T-helper 17 cell (primary cell): ENCODE data around the gene HS3ST5. TPM values are rescaled to one million over a fixed set of nuclear protein-coding genes. Genes with fewer than 3 reads are reported as not detected.

ENCODE experiments used
- ATAC-seq: fragments of 150-1000 bp; cut with Tn5 transposase; 2 replicates; pipeline ENCODE4 v1.10.0; 2021; ENCODE audit warnings: mild to moderate bottlenecking, moderate library complexity
- DNase-seq, 3 donors: peaks; one replicate each; pipeline versions ENCODE4 v3.0.0 to v3.0.0-alpha.2; 2020 to 2021
- H3K9me3 ChIP-seq: one replicate; pipeline ENCODE4 v1.7.0; 2013; ENCODE audit warnings: low read length, mild to moderate bottlenecking; ENCODE audit not compliant: control insufficient read depth, poor library complexity, severe bottlenecking
- H3K27ac Mint-ChIP-seq: one replicate; pipeline ENCODE4 v1.8.0; 2022; ENCODE audit warnings: mild to moderate bottlenecking, moderate library complexity, mixed read lengths
- H3K27me3 Mint-ChIP-seq: one replicate; pipeline ENCODE4 v1.8.0; 2022; ENCODE audit warnings: mixed read lengths
- H3K36me3 Mint-ChIP-seq: one replicate; pipeline ENCODE4 v1.8.0; 2022; ENCODE audit warnings: low read depth, mixed read lengths
- H3K4me1 Mint-ChIP-seq: one replicate; pipeline ENCODE4 v1.8.0; 2022; ENCODE audit warnings: mild to moderate bottlenecking, mixed read lengths
- H3K4me3 Mint-ChIP-seq: one replicate; pipeline ENCODE4 v1.8.0; 2022; ENCODE audit warnings: mild to moderate bottlenecking, moderate library complexity, mixed read lengths
- total RNA-seq, 4 donors: library from RNA in 2 of 4; stranded (reverse) in 2 of 4; gene quantifications; one replicate each; pipeline ENCODE4 v1.2.3 and lab custom pipeline; 2022 to 2026

Gene HS3ST5
- total RNA-seq, 2 donors from 2014 or later = not detected

- no peak for DNase-seq
- no peak for ATAC-seq
- no peaks in the 10 kb centered on the region for H3K9me3 ChIP-seq
- Mint-ChIP-seq H3K27me3 (peaks cover 55% of the 10 kb centered on the region), H3K36me3 (no peaks in the 10 kb centered on the region), H3K4me3 (no peak overlapping the region), H3K27ac (no peak overlapping the region), H3K4me1 (peaks cover 2% of the 10 kb centered on the region)
These were observed 204.1 kb downstream of the HS3ST5 start for GRCh38 chr6:114138577-114139248.

GRCh38 chr6:114135363-114135971, 207.4 kb downstream of the HS3ST5 start:
- no peaks in the 10 kb centered on the region for H3K9me3 ChIP-seq
- DNase-seq = no peak
- Mint-ChIP-seq H3K27ac (no peak overlapping the region), H3K4me3 (no peak overlapping the region), H3K36me3 (no peaks in the 10 kb centered on the region), H3K4me1 (peaks cover 2% of the 10 kb centered on the region), H3K27me3 (peaks cover 46% of the 10 kb centered on the region)
- ATAC-seq = no peak

DNA sequence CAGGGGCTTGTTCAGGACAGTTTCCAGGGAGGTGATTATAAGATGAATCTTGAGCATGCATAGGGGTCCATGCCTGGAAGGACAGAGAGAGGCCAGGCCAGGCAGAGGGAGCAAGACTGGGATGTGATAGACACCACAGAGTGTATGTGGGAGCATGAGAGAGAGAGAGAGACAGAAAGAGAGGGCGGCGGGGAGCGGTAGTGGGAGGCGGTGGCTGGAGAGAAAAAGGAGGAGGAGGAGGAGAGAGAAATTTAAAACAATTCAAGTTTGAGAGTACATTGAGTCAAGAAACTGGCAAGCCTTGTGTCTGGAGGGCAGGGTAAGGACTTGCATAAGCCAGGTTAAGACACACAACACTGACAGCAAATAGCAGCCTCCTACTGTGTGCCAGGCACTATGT, 209.0 kb downstream of the HS3ST5 start:
- ATAC-seq = no peak
- H3K27me3 Mint-ChIP-seq = peaks cover 41% of the 10 kb centered on the region
- DNase-seq = no peak
- peaks cover 2% of the 10 kb centered on the region for H3K4me1 Mint-ChIP-seq
- no peak overlapping the region for H3K27ac Mint-ChIP-seq
- no peaks in the 10 kb centered on the region for H3K9me3 ChIP-seq
- no peaks in the 10 kb centered on the region for H3K36me3 Mint-ChIP-seq
- no peak overlapping the region for H3K4me3 Mint-ChIP-seq

DNA sequence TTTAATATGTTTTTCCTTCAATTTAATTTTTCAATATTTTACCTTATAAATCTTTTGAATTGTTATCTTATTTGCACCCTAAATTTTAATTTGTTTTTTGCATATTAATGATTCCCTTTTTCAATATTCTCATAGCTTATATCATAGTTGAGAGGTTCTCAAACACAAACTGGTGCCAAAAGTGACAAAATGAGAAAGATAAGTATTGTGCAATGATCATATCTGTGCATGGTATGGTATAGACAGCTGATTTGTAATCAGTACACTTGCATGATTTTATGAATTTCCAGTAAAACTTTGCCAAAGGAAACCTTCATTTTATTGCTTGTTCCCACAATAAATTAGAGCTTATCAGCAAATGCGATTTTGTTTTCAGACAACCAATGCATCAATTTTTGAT, 210.9 kb downstream of the HS3ST5 start:
- no peaks in the 10 kb centered on the region for H3K9me3 ChIP-seq
- Mint-ChIP-seq H3K27me3 (peaks cover 34% of the 10 kb centered on the region), H3K27ac (no peak overlapping the region), H3K4me3 (no peak overlapping the region), H3K4me1 (peaks cover 2% of the 10 kb centered on the region), H3K36me3 (no peaks in the 10 kb centered on the region)
- ATAC-seq (no peak), DNase-seq (no peak)

DNA sequence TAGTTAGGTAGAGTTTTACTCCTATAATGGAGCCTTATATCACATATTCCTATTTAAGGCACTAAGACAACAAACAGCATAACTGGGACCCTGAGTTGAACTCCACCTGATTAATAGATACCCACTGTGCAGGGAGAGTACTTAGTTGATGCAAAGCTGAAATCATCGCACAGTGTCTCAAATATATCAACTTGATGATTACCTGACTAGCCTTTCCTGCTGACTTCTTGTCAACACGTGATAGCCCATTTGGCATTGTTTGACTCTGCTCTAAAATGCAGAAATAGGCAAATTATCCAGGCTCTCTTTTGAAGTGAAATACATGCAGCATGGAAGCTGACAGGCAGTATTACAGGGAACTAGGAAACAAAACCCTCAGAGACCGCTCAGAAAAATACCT, 217.2 kb downstream of the HS3ST5 start:
- Mint-ChIP-seq H3K27me3 (peaks cover 29% of the 10 kb centered on the region), H3K4me1 (no peaks in the 10 kb centered on the region), H3K27ac (no peak overlapping the region), H3K36me3 (no peaks in the 10 kb centered on the region), H3K4me3 (no peak overlapping the region)
- ATAC-seq (no peak), DNase-seq (no peak)
- H3K9me3 ChIP-seq = no peaks in the 10 kb centered on the region

DNA sequence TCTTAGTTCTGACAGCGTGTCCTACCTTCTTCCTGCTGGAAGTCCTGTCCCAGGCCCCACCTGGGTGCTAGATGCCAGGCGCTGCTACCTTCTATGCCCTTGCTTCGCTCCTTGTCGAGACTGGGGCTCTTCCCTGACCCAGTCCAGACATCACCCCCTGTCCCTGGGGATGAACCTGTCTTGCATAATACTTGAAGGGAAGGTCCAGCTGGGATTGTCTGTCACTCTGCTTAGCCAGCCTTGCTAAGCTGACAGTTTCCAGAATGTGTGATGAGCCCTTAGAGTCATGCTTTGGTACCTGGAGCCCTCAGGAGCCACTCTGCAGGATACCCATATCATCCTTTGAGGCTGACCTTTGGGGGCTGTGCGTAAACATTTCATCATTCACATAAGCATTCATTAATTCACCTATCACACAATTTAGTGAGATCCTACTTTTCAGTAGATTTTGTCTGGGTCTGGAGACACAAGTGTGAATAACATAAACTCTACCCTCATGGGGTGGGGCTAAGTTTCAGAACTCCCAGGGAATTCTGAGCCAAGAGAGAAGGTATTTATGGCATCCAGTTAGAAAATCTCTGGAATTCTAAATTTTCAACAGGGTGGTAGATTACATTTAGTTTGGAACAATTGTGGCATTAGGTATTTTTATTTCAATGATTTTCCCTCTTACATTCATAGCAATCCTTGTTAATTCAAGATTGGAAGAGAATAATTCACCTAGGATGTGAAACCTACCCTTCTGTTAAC, 220.7 kb downstream of the HS3ST5 start:
- Mint-ChIP-seq H3K4me3 (no peak overlapping the region), H3K27ac (no peak overlapping the region), H3K36me3 (no peaks in the 10 kb centered on the region), H3K27me3 (peaks cover 53% of the 10 kb centered on the region), H3K4me1 (no peaks in the 10 kb centered on the region)
- ATAC-seq (no peak), DNase-seq (no peak)
- H3K9me3 ChIP-seq = no peaks in the 10 kb centered on the region

DNA sequence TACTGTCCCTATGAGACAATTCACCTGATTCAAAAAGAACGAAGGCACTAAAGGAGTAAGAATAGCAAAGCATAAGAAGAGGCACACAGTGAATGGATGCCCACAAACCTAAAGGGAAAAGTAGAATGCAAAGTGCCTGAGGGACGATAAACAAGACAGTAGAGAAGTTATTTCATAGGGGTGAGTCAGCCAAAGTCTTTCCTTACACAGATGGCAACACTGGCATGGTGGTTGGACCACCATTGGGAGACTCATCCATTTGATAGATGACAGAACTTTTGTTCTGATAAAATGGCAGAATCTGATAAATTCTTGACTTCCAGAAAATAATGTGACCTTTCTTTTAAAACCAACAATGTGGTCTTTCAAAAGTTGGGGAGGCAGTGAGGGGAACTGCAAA, 223.8 kb downstream of the HS3ST5 start:
- H3K4me3 Mint-ChIP-seq = no peak overlapping the region
- DNase-seq = no peak
- no peaks in the 10 kb centered on the region for H3K4me1 Mint-ChIP-seq
- peaks cover 34% of the 10 kb centered on the region for H3K27me3 Mint-ChIP-seq
- no peak for ATAC-seq
- H3K27ac Mint-ChIP-seq = no peak overlapping the region
- H3K36me3 Mint-ChIP-seq = no peaks in the 10 kb centered on the region
- H3K9me3 ChIP-seq = no peaks in the 10 kb centered on the region

GRCh38 chr6:114115652-114116051, 227.2 kb downstream of the HS3ST5 start:
- ATAC-seq = no peak
- no peaks in the 10 kb centered on the region for H3K36me3 Mint-ChIP-seq
- H3K4me1 Mint-ChIP-seq = no peaks in the 10 kb centered on the region
- H3K9me3 ChIP-seq = no peaks in the 10 kb centered on the region
- peaks cover 35% of the 10 kb centered on the region for H3K27me3 Mint-ChIP-seq
- no peak overlapping the region for H3K4me3 Mint-ChIP-seq
- no peak for DNase-seq
- H3K27ac Mint-ChIP-seq = no peak overlapping the region

- ATAC-seq = no peak
- Mint-ChIP-seq H3K36me3 (no peaks in the 10 kb centered on the region), H3K27ac (no peak overlapping the region), H3K4me3 (no peak overlapping the region), H3K27me3 (peaks cover 22% of the 10 kb centered on the region), H3K4me1 (peaks cover 2% of the 10 kb centered on the region)
- H3K9me3 ChIP-seq = no peaks in the 10 kb centered on the region
- peak in 1 of 3 donors; percentile 15 for DNase-seq
These were observed 234.5 kb downstream of the HS3ST5 start for GRCh38 chr6:114108119-114109002.

DNA sequence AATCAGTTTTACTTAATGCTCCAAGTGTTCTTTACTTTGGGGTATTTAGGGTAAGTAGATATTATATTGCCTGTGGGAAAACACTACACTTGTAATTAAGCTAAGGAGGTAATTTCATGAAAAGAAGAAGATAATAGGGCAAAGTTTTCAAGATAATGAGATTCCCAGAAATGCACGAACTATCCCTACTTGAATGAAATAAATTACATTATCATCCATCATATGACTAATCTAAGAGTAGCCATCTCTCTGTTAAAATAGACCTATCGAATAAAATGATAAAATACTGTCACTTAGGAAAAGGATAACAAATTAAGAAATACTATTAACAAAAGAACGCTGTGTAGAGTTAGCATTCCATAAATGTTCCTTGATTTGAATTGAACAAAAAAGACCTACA, 236.8 kb downstream of the HS3ST5 start:
- H3K36me3 Mint-ChIP-seq = no peaks in the 10 kb centered on the region
- peaks cover 2% of the 10 kb centered on the region for H3K4me1 Mint-ChIP-seq

DNA sequence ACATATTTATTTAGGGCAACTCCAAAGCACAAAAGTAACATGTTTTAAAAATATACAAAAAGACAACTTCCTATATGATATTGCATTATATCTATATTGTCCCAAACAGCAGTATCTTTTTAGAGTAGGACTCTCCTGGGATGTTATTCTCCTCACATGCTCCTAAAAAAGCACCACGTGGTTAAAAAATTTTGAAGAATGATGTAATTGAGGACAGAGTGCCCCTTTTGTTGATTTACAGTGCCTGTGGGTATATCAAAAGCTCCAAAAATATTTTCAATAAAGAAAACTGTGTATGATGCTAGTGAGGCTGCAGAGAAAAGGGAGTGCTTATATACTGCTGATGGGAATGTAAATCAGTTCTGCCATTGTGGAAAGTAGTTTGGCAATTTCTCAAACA, 241.6 kb downstream of the HS3ST5 start:
- DNase-seq (no peak), ATAC-seq (no peak)
- H3K9me3 ChIP-seq = no peaks in the 10 kb centered on the region
- H3K27me3 Mint-ChIP-seq = peaks cover 11% of the 10 kb centered on the region
- no peaks in the 10 kb centered on the region for H3K36me3 Mint-ChIP-seq
- H3K27ac Mint-ChIP-seq = no peak overlapping the region
- no peak overlapping the region for H3K4me3 Mint-ChIP-seq
- H3K4me1 Mint-ChIP-seq = no peaks in the 10 kb centered on the region

More for the DNA sequence above, 236.8 kb downstream of the HS3ST5 start:
- no peaks in the 10 kb centered on the region for H3K9me3 ChIP-seq
- H3K27me3 Mint-ChIP-seq = peaks cover 13% of the 10 kb centered on the region
- H3K27ac Mint-ChIP-seq = no peak overlapping the region
- DNase-seq (no peak), ATAC-seq (no peak)
- no peak overlapping the region for H3K4me3 Mint-ChIP-seq

- no peak for ATAC-seq
- no peaks in the 10 kb centered on the region for H3K9me3 ChIP-seq
- Mint-ChIP-seq H3K4me3 (no peak overlapping the region), H3K27me3 (peaks cover 11% of the 10 kb centered on the region), H3K4me1 (no peaks in the 10 kb centered on the region), H3K36me3 (no peaks in the 10 kb centered on the region), H3K27ac (no peak overlapping the region)
- DNase-seq = no peak
These were observed 242.4 kb downstream of the HS3ST5 start for GRCh38 chr6:114100215-114100994.
